Measurements from ENCODE around the gene NRK.
A peak's percentile ranks its signal among the peaks of the same experiment; 100 is the strongest.
"Not testable (repeated sequence)": the region's sequence is repeated elsewhere in the genome, so short reads cannot be mapped to it uniquely, and the experiment has no call there.

Gene NRK

GRCh38 chrX:105821471-105822121 is 743 bp upstream of the NRK start:
- H2AFZ ChIP-seq (ENCODE audit: low read length, unreplicated experiment), result no peak overlapping the region
- H3K79me2 ChIP-seq (ENCODE audit: control insufficient read depth, insufficient read depth, low read length, unreplicated experiment), result no peaks in the 10 kb centered on the region
- H3K4me3 ChIP-seq (ENCODE audit: low read depth, low read length), result peak overlapping the region; percentile 74

GRCh38 chrX:105823092-105823455 is 735 bp downstream of the NRK start:
- no peaks in the 10 kb centered on the region for H3K79me2 ChIP-seq (ENCODE audit: control insufficient read depth, insufficient read depth, low read length, unreplicated experiment)
- no peak overlapping the region for H2AFZ ChIP-seq (ENCODE audit: low read length, unreplicated experiment)
- H3K36me3 ChIP-seq (ENCODE audit: insufficient read depth, low read length), result no peaks in the 10 kb centered on the region
- H3K4me1 ChIP-seq (ENCODE audit: control insufficient read depth, insufficient read depth, low read length, unreplicated experiment), result no peaks in the 10 kb centered on the region
- peak overlapping the region; percentile 74 for H3K4me3 ChIP-seq (ENCODE audit: low read depth, low read length)
- H3K27me3 ChIP-seq (ENCODE audit: insufficient read depth, low read length), result peaks cover 20% of the 10 kb centered on the region
- no peak overlapping the region for H3K27ac ChIP-seq (ENCODE audit: low read depth, low read length)

More at GRCh38 chrX:105821471-105822121, 743 bp upstream of the NRK start:
- Histone ChIP-seq H3K36me3 (ENCODE audit: insufficient read depth, low read length) (no peaks in the 10 kb centered on the region), H3K27ac (ENCODE audit: low read depth, low read length) (no peak overlapping the region), H3K27me3 (ENCODE audit: insufficient read depth, low read length) (peaks cover 20% of the 10 kb centered on the region), H3K4me1 (ENCODE audit: control insufficient read depth, insufficient read depth, low read length, unreplicated experiment) (no peaks in the 10 kb centered on the region)

GRCh38 chrX:105829011-105829410 is 6.7 kb downstream of the NRK start:
- Histone ChIP-seq H3K27me3 (ENCODE audit: insufficient read depth, low read length) (no peaks in the 10 kb centered on the region), H3K27ac (ENCODE audit: low read depth, low read length) (no peak overlapping the region), H3K4me1 (ENCODE audit: control insufficient read depth, insufficient read depth, low read length, unreplicated experiment) (no peaks in the 10 kb centered on the region), H3K4me3 (ENCODE audit: low read depth, low read length) (no peak overlapping the region), H2AFZ (ENCODE audit: low read length, unreplicated experiment) (no peak overlapping the region), H3K79me2 (ENCODE audit: control insufficient read depth, insufficient read depth, low read length, unreplicated experiment) (no peaks in the 10 kb centered on the region), H3K36me3 (ENCODE audit: insufficient read depth, low read length) (no peaks in the 10 kb centered on the region)

GRCh38 chrX:105837232-105837631 is 14.9 kb downstream of the NRK start:
- H3K27me3 ChIP-seq (ENCODE audit: insufficient read depth, low read length), result no peaks in the 10 kb centered on the region
- H3K36me3 ChIP-seq (ENCODE audit: insufficient read depth, low read length), result no peaks in the 10 kb centered on the region
- H2AFZ ChIP-seq (ENCODE audit: low read length, unreplicated experiment), result no peak overlapping the region
- H3K27ac ChIP-seq (ENCODE audit: low read depth, low read length), result no peak overlapping the region
- H3K4me3 ChIP-seq (ENCODE audit: low read depth, low read length), result no peak overlapping the region
- H3K4me1 ChIP-seq (ENCODE audit: control insufficient read depth, insufficient read depth, low read length, unreplicated experiment), result no peaks in the 10 kb centered on the region
- no peaks in the 10 kb centered on the region for H3K79me2 ChIP-seq (ENCODE audit: control insufficient read depth, insufficient read depth, low read length, unreplicated experiment)

GRCh38 chrX:105845631-105846030 is 23.3 kb downstream of the NRK start:
- no peaks in the 10 kb centered on the region for H3K79me2 ChIP-seq (ENCODE audit: control insufficient read depth, insufficient read depth, low read length, unreplicated experiment)
- no peaks in the 10 kb centered on the region for H3K36me3 ChIP-seq (ENCODE audit: insufficient read depth, low read length)

GRCh38 chrX:105850100-105850499 is 27.8 kb downstream of the NRK start:
- not testable (repeated sequence) for H3K79me2 ChIP-seq (ENCODE audit: control insufficient read depth, insufficient read depth, low read length, unreplicated experiment); H3K4me3 ChIP-seq (ENCODE audit: low read depth, low read length); H3K4me1 ChIP-seq (ENCODE audit: control insufficient read depth, insufficient read depth, low read length, unreplicated experiment); H2AFZ ChIP-seq (ENCODE audit: low read length, unreplicated experiment); H3K27ac ChIP-seq (ENCODE audit: low read depth, low read length); H3K27me3 ChIP-seq (ENCODE audit: insufficient read depth, low read length); H3K36me3 ChIP-seq (ENCODE audit: insufficient read depth, low read length)

More at GRCh38 chrX:105845631-105846030, 23.3 kb downstream of the NRK start:
- Histone ChIP-seq H3K4me3 (ENCODE audit: low read depth, low read length) (no peak overlapping the region), H3K27me3 (ENCODE audit: insufficient read depth, low read length) (no peaks in the 10 kb centered on the region), H3K4me1 (ENCODE audit: control insufficient read depth, insufficient read depth, low read length, unreplicated experiment) (no peaks in the 10 kb centered on the region), H2AFZ (ENCODE audit: low read length, unreplicated experiment) (no peak overlapping the region), H3K27ac (ENCODE audit: low read depth, low read length) (no peak overlapping the region)

GRCh38 chrX:105865709-105866108 is 43.4 kb downstream of the NRK start:
- no peak overlapping the region for H3K27ac ChIP-seq (ENCODE audit: low read depth, low read length)
- no peak overlapping the region for H3K4me3 ChIP-seq (ENCODE audit: low read depth, low read length)
- H3K79me2 ChIP-seq (ENCODE audit: control insufficient read depth, insufficient read depth, low read length, unreplicated experiment), result no peaks in the 10 kb centered on the region
- H3K4me1 ChIP-seq (ENCODE audit: control insufficient read depth, insufficient read depth, low read length, unreplicated experiment), result no peaks in the 10 kb centered on the region
- no peaks in the 10 kb centered on the region for H3K36me3 ChIP-seq (ENCODE audit: insufficient read depth, low read length)
- H2AFZ ChIP-seq (ENCODE audit: low read length, unreplicated experiment), result no peak overlapping the region
- H3K27me3 ChIP-seq (ENCODE audit: insufficient read depth, low read length), result no peaks in the 10 kb centered on the region

GRCh38 chrX:105869701-105870100 is 47.4 kb downstream of the NRK start:
- H2AFZ ChIP-seq (ENCODE audit: low read length, unreplicated experiment), result no peak overlapping the region
- H3K36me3 ChIP-seq (ENCODE audit: insufficient read depth, low read length), result no peaks in the 10 kb centered on the region
- no peak overlapping the region for H3K4me3 ChIP-seq (ENCODE audit: low read depth, low read length)
- H3K4me1 ChIP-seq (ENCODE audit: control insufficient read depth, insufficient read depth, low read length, unreplicated experiment), result no peaks in the 10 kb centered on the region
- H3K79me2 ChIP-seq (ENCODE audit: control insufficient read depth, insufficient read depth, low read length, unreplicated experiment), result no peaks in the 10 kb centered on the region
- H3K27ac ChIP-seq (ENCODE audit: low read depth, low read length), result no peak overlapping the region
- H3K27me3 ChIP-seq (ENCODE audit: insufficient read depth, low read length), result no peaks in the 10 kb centered on the region

GRCh38 chrX:105870445-105870844 is 48.1 kb downstream of the NRK start:
- Histone ChIP-seq H3K27me3 (ENCODE audit: insufficient read depth, low read length) (no peaks in the 10 kb centered on the region), H3K4me1 (ENCODE audit: control insufficient read depth, insufficient read depth, low read length, unreplicated experiment) (no peaks in the 10 kb centered on the region), H3K27ac (ENCODE audit: low read depth, low read length) (no peak overlapping the region), H3K36me3 (ENCODE audit: insufficient read depth, low read length) (no peaks in the 10 kb centered on the region), H3K79me2 (ENCODE audit: control insufficient read depth, insufficient read depth, low read length, unreplicated experiment) (no peaks in the 10 kb centered on the region), H3K4me3 (ENCODE audit: low read depth, low read length) (no peak overlapping the region), H2AFZ (ENCODE audit: low read length, unreplicated experiment) (no peak overlapping the region)

GRCh38 chrX:105872941-105873340 is 50.6 kb downstream of the NRK start:
- H3K27ac ChIP-seq (ENCODE audit: low read depth, low read length), result no peak overlapping the region
- no peaks in the 10 kb centered on the region for H3K27me3 ChIP-seq (ENCODE audit: insufficient read depth, low read length)

GRCh38 chrX:105874790-105875189 is 52.5 kb downstream of the NRK start:
- H3K27ac ChIP-seq (ENCODE audit: low read depth, low read length), result no peak overlapping the region
- H3K79me2 ChIP-seq (ENCODE audit: control insufficient read depth, insufficient read depth, low read length, unreplicated experiment), result no peaks in the 10 kb centered on the region
- H2AFZ ChIP-seq (ENCODE audit: low read length, unreplicated experiment), result no peak overlapping the region
- H3K4me1 ChIP-seq (ENCODE audit: control insufficient read depth, insufficient read depth, low read length, unreplicated experiment), result no peaks in the 10 kb centered on the region
- H3K27me3 ChIP-seq (ENCODE audit: insufficient read depth, low read length), result no peaks in the 10 kb centered on the region
- H3K36me3 ChIP-seq (ENCODE audit: insufficient read depth, low read length), result no peaks in the 10 kb centered on the region
- H3K4me3 ChIP-seq (ENCODE audit: low read depth, low read length), result no peak overlapping the region

More at GRCh38 chrX:105872941-105873340, 50.6 kb downstream of the NRK start:
- no peaks in the 10 kb centered on the region for H3K36me3 ChIP-seq (ENCODE audit: insufficient read depth, low read length)
- H3K4me1 ChIP-seq (ENCODE audit: control insufficient read depth, insufficient read depth, low read length, unreplicated experiment), result no peaks in the 10 kb centered on the region
- H2AFZ ChIP-seq (ENCODE audit: low read length, unreplicated experiment), result no peak overlapping the region
- H3K79me2 ChIP-seq (ENCODE audit: control insufficient read depth, insufficient read depth, low read length, unreplicated experiment), result no peaks in the 10 kb centered on the region
- no peak overlapping the region for H3K4me3 ChIP-seq (ENCODE audit: low read depth, low read length)

All from ACC112 (cell line).